HCT116 (cell line): ENCODE data around the gene GRAMD4.

Experiments
- CEBPB ChIP-seq: IDR thresholded peaks from 2 replicates; pipeline ENCODE4 v1.6.1; 2012; ENCODE audit warnings: low read depth
- CTCF ChIP-seq, 3 experiments: fragments of 200-600 bp in 1 of 3; sonication (generic) in 1 of 3; IDR thresholded peaks in 2 of 3; conservative IDR thresholded peaks in 1 of 3; 2 replicates each; pipeline ENCODE4 v1.5.1; 2012 to 2017; ENCODE audit warnings: low read depth in 2 of 3, low read length in 2 of 3, antibody characterized with exemption in 1 of 3, borderline replicate concordance in 1 of 3, control low read depth in 1 of 3, mild to moderate bottlenecking in 1 of 3, mixed read lengths in 1 of 3, mixed run types in 1 of 3, moderate library complexity in 1 of 3; ENCODE audit not compliant: insufficient read depth in 1 of 3
- EZH2 ChIP-seq: fragments of 200-600 bp; sonication (generic); IDR thresholded peaks from 2 replicates; pipeline ENCODE4 v1.6.1; 2017; ENCODE audit warnings: antibody characterized with exemption, mixed run types
- EZH2phosphoT487 ChIP-seq: fragments of 200-600 bp; IDR thresholded peaks from 2 replicates; pipeline ENCODE4 v1.6.1; 2018; ENCODE audit warnings: antibody characterized with exemption, borderline replicate concordance
- JUND ChIP-seq: IDR thresholded peaks from 2 replicates; pipeline ENCODE4 v1.6.1; 2012
- MAX ChIP-seq: IDR thresholded peaks from 2 replicates; pipeline ENCODE4 v1.6.1; 2012
- POLR2A ChIP-seq: IDR thresholded peaks from 2 replicates; pipeline ENCODE4 v1.7.0; 2011; ENCODE audit warnings: borderline replicate concordance; ENCODE audit not compliant: insufficient read depth, insufficient read length; ENCODE audit errors: extremely low read depth
- POLR2AphosphoS5 ChIP-seq: IDR thresholded peaks from 2 replicates; pipeline ENCODE4 v1.6.1; 2011; ENCODE audit warnings: mild to moderate bottlenecking, low read depth, low read length, moderate library complexity
- RAD21 ChIP-seq: IDR thresholded peaks from 2 replicates; pipeline ENCODE4 v1.6.1; 2012; ENCODE audit warnings: low read depth, mild to moderate bottlenecking
- REST ChIP-seq: IDR thresholded peaks from 2 replicates; pipeline ENCODE4 v1.6.1; 2012; ENCODE audit warnings: low read depth
- SP1 ChIP-seq: IDR thresholded peaks from 2 replicates; pipeline ENCODE4 v1.6.1; 2012; ENCODE audit warnings: low read depth
- SRF ChIP-seq: IDR thresholded peaks from 2 replicates; pipeline ENCODE4 v1.6.1; 2012; ENCODE audit warnings: low read depth
- YY1 ChIP-seq: IDR thresholded peaks from 2 replicates; pipeline ENCODE4 v1.6.1; 2011; ENCODE audit warnings: low read length, low read depth, moderate library complexity, mild to moderate bottlenecking; ENCODE audit not compliant: insufficient replicate concordance; ENCODE audit errors: extremely low read depth
- ZNF274 ChIP-seq: fragments of 200-500 bp; sonication (Bioruptor generic); IDR thresholded peaks from 2 replicates; pipeline ENCODE4 v1.6.1; 2014; ENCODE audit warnings: mild to moderate bottlenecking, low read depth, low read length, inconsistent platforms

GRCh38 chr22:46663436-46664100, 43.4 kb downstream of the GRAMD4 start:
- TF ChIP-seq MAX, result no peak
- TF ChIP-seq CTCF (IDR thresholded peaks at IDR 0.05 in 2 of 3, conservative IDR thresholded peaks at IDR 0.05 in 1 of 3; ENCODE audit: borderline replicate concordance in 1 of 3, insufficient read depth in 1 of 3, low read depth in 2 of 3, low read length in 2 of 3), result no peak
- TF ChIP-seq SRF, result no peak
- TF ChIP-seq EZH2phosphoT487, result no peak
- TF ChIP-seq CEBPB, result no peak
- TF ChIP-seq SP1, result no peak
- TF ChIP-seq ZNF274, result no peak
- TF ChIP-seq EZH2, result no peak
- TF ChIP-seq YY1, result no peak
- TF ChIP-seq POLR2A, result no peak
- no peak for TF ChIP-seq REST
- no peak for TF ChIP-seq JUND
- TF ChIP-seq POLR2AphosphoS5, result no peak
- no peak for TF ChIP-seq RAD21
